DOHH2 (cell line): ENCODE measurements around the gene IREB2.

ENCODE experiments used
- H3F3A ChIP-seq: fragments of 200-600 bp; sonication (generic), shearing (Covaris generic); 2 replicates; pipeline ENCODE4 v1.6.0; 2016; ENCODE audit warnings: antibody characterized with exemption, mild to moderate bottlenecking; ENCODE audit not compliant: control insufficient read depth, insufficient read depth
- H3K27ac ChIP-seq: fragments of 200-600 bp; sonication (generic); 2 replicates; pipeline ENCODE4 v1.5.1; 2014; ENCODE audit warnings: low read depth, mild to moderate bottlenecking, low read length, moderate library complexity
- H3K27me3 ChIP-seq: fragments of 200-600 bp; sonication (generic); 2 replicates; pipeline ENCODE4 v1.6.1; 2014; ENCODE audit warnings: mild to moderate bottlenecking, low read length, mixed read lengths; ENCODE audit not compliant: control insufficient read depth
- H3K36me3 ChIP-seq: fragments of 200-600 bp; sonication (generic); 2 replicates; pipeline ENCODE4 v1.6.1; 2014; ENCODE audit warnings: mild to moderate bottlenecking, low read length, moderate library complexity, mixed read lengths; ENCODE audit not compliant: control insufficient read depth
- H3K4me1 ChIP-seq: fragments of 200-600 bp; sonication (generic); 2 replicates; pipeline ENCODE4 v1.6.1; 2014; ENCODE audit warnings: mild to moderate bottlenecking, low read length, mixed read lengths; ENCODE audit not compliant: control insufficient read depth
- H3K4me2 ChIP-seq: fragments of 200-600 bp; sonication (generic); 2 replicates; pipeline ENCODE4 v1.6.0; 2014; ENCODE audit warnings: mild to moderate bottlenecking, low read length, moderate library complexity
- H3K4me3 ChIP-seq: fragments of 200-600 bp; sonication (generic); 2 replicates; pipeline ENCODE4 v1.5.1; 2014; ENCODE audit warnings: mild to moderate bottlenecking, low read length, mixed read lengths
- H3K79me2 ChIP-seq: fragments of 200-600 bp; sonication (generic); 2 replicates; pipeline ENCODE4 v1.6.1; 2014; ENCODE audit warnings: mild to moderate bottlenecking, low read length, mixed read lengths; ENCODE audit not compliant: control insufficient read depth
- H3K9me2 ChIP-seq: fragments of 200-600 bp; sonication (generic); replicated peaks from 2 replicates; pipeline ENCODE4 v1.6.1; 2014; ENCODE audit warnings: mild to moderate bottlenecking, low read length, mixed read lengths; ENCODE audit not compliant: control insufficient read depth
- H3K9me3 ChIP-seq: fragments of 200-600 bp; sonication (generic); 2 replicates; pipeline ENCODE4 v1.6.1; 2014; ENCODE audit warnings: antibody characterized with exemption, low read length, mixed read lengths; ENCODE audit not compliant: control insufficient read depth, insufficient read depth
- H4K20me1 ChIP-seq: fragments of 200-600 bp; sonication (generic); 2 replicates; pipeline ENCODE4 v1.6.0; 2014; ENCODE audit warnings: low read depth, mild to moderate bottlenecking, antibody characterized with exemption, low read length, moderate library complexity; ENCODE audit not compliant: control insufficient read depth, insufficient read depth
- CTCF ChIP-seq: fragments of 200-600 bp; sonication (generic); IDR thresholded peaks from one replicate; pipeline ENCODE4 v1.5.1; 2014; ENCODE audit warnings: antibody characterized with exemption, mild to moderate bottlenecking, low read depth, low read length; ENCODE audit not compliant: poor library complexity, severe bottlenecking
- EZH2phosphoT487 ChIP-seq: fragments of 200-600 bp; sonication (generic); IDR thresholded peaks from 2 replicates; pipeline ENCODE4 v1.6.1; 2017; ENCODE audit warnings: borderline replicate concordance, mild to moderate bottlenecking, antibody characterized with exemption, low read length, moderate library complexity, mixed read lengths

The IREB2 gene

GRCh38 chr15:78457101-78457500 is 19.1 kb downstream of the IREB2 start:
- no peaks in the 10 kb centered on the region for H3F3A ChIP-seq
- H3K9me3 ChIP-seq, result no peaks in the 10 kb centered on the region
- no peaks in the 10 kb centered on the region for H3K9me2 ChIP-seq
- H3K79me2 ChIP-seq, result peaks cover 99% of the 10 kb centered on the region
- no peak overlapping the region for H3K4me2 ChIP-seq
- H3K4me3 ChIP-seq, result no peak overlapping the region
- peaks cover 51% of the 10 kb centered on the region for H3K4me1 ChIP-seq
- H3K27ac ChIP-seq, result no peak overlapping the region
- H4K20me1 ChIP-seq, result peaks cover 11% of the 10 kb centered on the region
- TF ChIP-seq EZH2phosphoT487 (no peak), CTCF (no peak)
- no peaks in the 10 kb centered on the region for H3K27me3 ChIP-seq
- H3K36me3 ChIP-seq, result peaks cover 62% of the 10 kb centered on the region

- Histone ChIP-seq H3K4me3 (no peak overlapping the region), H3K79me2 (peaks cover 90% of the 10 kb centered on the region), H3K9me3 (no peaks in the 10 kb centered on the region), H3K4me1 (peaks cover 20% of the 10 kb centered on the region), H3F3A (no peaks in the 10 kb centered on the region), H3K27me3 (no peaks in the 10 kb centered on the region), H3K36me3 (peaks cover 86% of the 10 kb centered on the region), H3K4me2 (no peak overlapping the region), H4K20me1 (0 out of 2 replicates have a peak, but pooled peaks cover 7% of the 10 kb centered on the region), H3K9me2 (no peaks in the 10 kb centered on the region), H3K27ac (no peak overlapping the region)
- TF ChIP-seq EZH2phosphoT487, result no peak
- no peak for TF ChIP-seq CTCF
Measured at GRCh38 chr15:78460737-78461136, 22.7 kb downstream of the IREB2 start.

DNA sequence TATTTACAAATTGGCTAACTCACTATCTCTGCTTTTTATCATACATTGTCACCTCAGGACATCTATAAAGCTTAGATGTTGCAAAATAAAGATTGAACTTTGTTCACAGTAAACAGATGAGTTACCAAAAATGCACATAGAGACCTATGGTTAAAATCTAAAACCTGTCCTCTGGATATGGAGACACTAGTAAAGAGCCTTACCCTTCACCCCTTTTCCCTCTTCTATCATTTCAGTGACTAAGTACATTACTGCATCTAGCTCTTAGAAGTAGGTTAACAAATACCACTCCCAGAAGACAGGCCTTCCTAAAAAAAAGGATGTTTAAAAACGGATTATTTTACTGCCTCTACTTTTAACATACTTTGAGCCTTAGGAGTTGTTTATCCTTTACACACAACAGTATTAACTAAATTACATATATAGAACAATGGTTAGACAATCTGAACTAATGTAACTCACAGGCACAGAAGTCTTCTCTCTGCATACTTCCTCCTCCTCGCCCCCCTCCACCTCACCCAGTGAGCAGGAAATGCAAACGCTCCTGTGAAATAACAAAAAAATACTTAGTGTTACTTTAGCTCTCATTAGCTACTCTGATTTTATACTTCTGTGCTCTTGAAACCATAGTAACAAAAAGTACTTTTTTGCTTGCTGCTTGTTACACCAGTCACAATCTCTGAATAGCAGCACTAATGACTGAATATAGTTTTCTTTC is 23.3 kb downstream of the IREB2 start:
- H3K9me3 ChIP-seq, result no peaks in the 10 kb centered on the region
- no peak overlapping the region for H3K4me2 ChIP-seq
- no peak overlapping the region for H3K27ac ChIP-seq
- H4K20me1 ChIP-seq, result 0 out of 2 replicates have a peak, but pooled peaks cover 4% of the 10 kb centered on the region
- H3K36me3 ChIP-seq, result peaks cover 86% of the 10 kb centered on the region
- peaks cover 20% of the 10 kb centered on the region for H3K4me1 ChIP-seq
- H3K4me3 ChIP-seq, result no peak overlapping the region
- no peaks in the 10 kb centered on the region for H3F3A ChIP-seq
- TF ChIP-seq EZH2phosphoT487 (no peak), CTCF (no peak)
- H3K79me2 ChIP-seq, result peaks cover 84% of the 10 kb centered on the region
- H3K9me2 ChIP-seq, result no peaks in the 10 kb centered on the region
- H3K27me3 ChIP-seq, result no peaks in the 10 kb centered on the region
